ENCODE data around the gene HRC. TPM values are rescaled to one million over a fixed set of nuclear protein-coding genes. Genes with fewer than 3 reads are reported as not detected.

The HRC gene
- not detected in 2 replicates for polyA plus RNA-seq (2012; rRNA removed)
- polyA plus RNA-seq (2012; cell fraction: cytosol; rRNA removed), result 0.04 TPM in 1 of 2 replicates, not detected in the other
- 0.04 and 0.12 TPM in 2 replicates for polyA plus RNA-seq (2012; cell fraction: nucleus; rRNA removed)

- no peak within 1 kb of the TSS for H3K27ac ChIP-seq (ENCODE audit: low read depth in 2 of 2, low read length in 1 of 2)
- WGBS (ENCODE audit: low lambda C conversion rate), result 84% methylated on average over 17 of the region's 19 CpGs
- no peak within 1 kb of the TSS for H3K9ac ChIP-seq
- H3K9me2 ChIP-seq, result no peaks in the 10 kb centered on the region
- H3K4me3 ChIP-seq (ENCODE audit: low read depth in 2 of 2, low read length in 1 of 2), result no peak within 1 kb of the TSS
- ChIA-PET POLR2A (no interaction called here), CTCF (interaction anchor here (0.9 to 1.4 kb wide), 6 partner anchors 9 to 81 kb away, joined by 3 to 5 read pairs (median 3); no protein-coding TSS in a partner anchor)
- peaks cover 0 to 19% of the 10 kb centered on the region in 2 experiments; a peak in 1 of 4 replicates for H3K4me1 ChIP-seq (ENCODE audit: control insufficient read depth in 1 of 2, insufficient read depth in 2 of 2, low read depth in 1 of 2, low read length in 1 of 2)
- DNase-seq, result no peak
- H3K9me3 ChIP-seq, result no peaks in the 10 kb centered on the region
- H3K79me2 ChIP-seq (ENCODE audit: insufficient read depth), result peaks cover 23% of the 10 kb centered on the region
- H3F3A ChIP-seq (replicated peaks; ENCODE audit: insufficient read depth), result peaks cover 12% of the 10 kb centered on the region
- no peak within 1 kb of the TSS for H3K4me2 ChIP-seq
- no peak for TF ChIP-seq NFIC (IDR thresholded peaks at IDR 0.05; ENCODE audit: borderline replicate concordance)
- TF ChIP-seq RXRA (IDR thresholded peaks at IDR 0.05; ENCODE audit: borderline replicate concordance, low read depth), result no peak
- no peak for TF ChIP-seq TCF12 (IDR thresholded peaks at IDR 0.05)
- no peak for TF ChIP-seq FOSL2 (IDR thresholded peaks at IDR 0.05; ENCODE audit: borderline replicate concordance, low read depth)
- H4K20me1 ChIP-seq (ENCODE audit: insufficient read depth), result no peaks in the 10 kb centered on the region; the same call in 1 of the 2 replicates
- H2AFZ ChIP-seq (ENCODE audit: low read depth), result no peak within 1 kb of the TSS
- H3K27me3 ChIP-seq (ENCODE audit: insufficient read depth), result no peaks in the 10 kb centered on the region
- H3K36me3 ChIP-seq (replicated peaks in 1 of 2; ENCODE audit: control insufficient read depth in 1 of 2, insufficient read depth in 2 of 2, low read length in 1 of 2), result no peaks in the 10 kb centered on the region
Observed at GRCh38 chr19:49155005-49155819, at the start of gene HRC. Gene HRC (minus strand): TSS chr19:49155396. CDS start chr19:49155237, 159 bp downstream.

GRCh38 chr19:49201042-49201441 lies 45.8 kb upstream of the HRC start:
- Histone ChIP-seq H4K20me1 (ENCODE audit: insufficient read depth) (no peaks in the 10 kb centered on the region), H3K79me2 (ENCODE audit: insufficient read depth) (no peaks in the 10 kb centered on the region), H3K4me2 (no peak overlapping the region), H2AFZ (ENCODE audit: low read depth) (no peak overlapping the region), H3K27me3 (ENCODE audit: insufficient read depth) (no peaks in the 10 kb centered on the region), H3K9me2 (no peaks in the 10 kb centered on the region), H3K27ac (ENCODE audit: low read depth in 2 of 2, low read length in 1 of 2) (no peak overlapping the region), H3K4me1 (ENCODE audit: control insufficient read depth in 1 of 2, insufficient read depth in 2 of 2, low read depth in 1 of 2, low read length in 1 of 2) (no peaks in the 10 kb centered on the region; a peak in 1 of 4 replicates), H3K4me3 (ENCODE audit: low read depth in 2 of 2, low read length in 1 of 2) (no peak overlapping the region), H3F3A (replicated peaks; ENCODE audit: insufficient read depth) (peaks cover 28% of the 10 kb centered on the region), H3K9me3 (no peaks in the 10 kb centered on the region), H3K36me3 (replicated peaks in 1 of 2; ENCODE audit: control insufficient read depth in 1 of 2, insufficient read depth in 2 of 2, low read length in 1 of 2) (peaks cover 3 to 59% of the 10 kb centered on the region in 2 experiments), H3K9ac (no peak overlapping the region)
- TF ChIP-seq IRF3 (IDR thresholded peaks at IDR 0.05; ENCODE audit: low read depth, low read length) (no peak), EP300 (IDR thresholded peaks at IDR 0.05; ENCODE audit: borderline replicate concordance in 1 of 2, low read depth in 1 of 2, low read length in 1 of 2) (no peak)
- CTCF ChIA-PET, result interaction anchor here (2.8 kb wide), 1 partner anchor 103 kb away, joined by 8 read pairs; no protein-coding TSS in a partner anchor
- 93% methylated on average over 7 of the region's 7 CpGs for WGBS (ENCODE audit: low lambda C conversion rate)
- POLR2A ChIA-PET, result no interaction called here
- DNase-seq, result no peak

GRCh38 chr19:49200238-49200862 lies 45.2 kb upstream of the HRC start:
- Histone ChIP-seq H3F3A (replicated peaks; ENCODE audit: insufficient read depth) (peaks cover 28% of the 10 kb centered on the region), H3K36me3 (replicated peaks in 1 of 2; ENCODE audit: control insufficient read depth in 1 of 2, insufficient read depth in 2 of 2, low read length in 1 of 2) (peaks cover 3 to 52% of the 10 kb centered on the region in 2 experiments), H3K9me3 (no peaks in the 10 kb centered on the region), H3K4me1 (ENCODE audit: control insufficient read depth in 1 of 2, insufficient read depth in 2 of 2, low read depth in 1 of 2, low read length in 1 of 2) (no peaks in the 10 kb centered on the region; a peak in 1 of 4 replicates), H3K79me2 (ENCODE audit: insufficient read depth) (no peaks in the 10 kb centered on the region), H3K27ac (ENCODE audit: low read depth in 2 of 2, low read length in 1 of 2) (no peak overlapping the region), H3K27me3 (ENCODE audit: insufficient read depth) (no peaks in the 10 kb centered on the region), H3K9ac (no peak overlapping the region), H3K4me2 (no peak overlapping the region), H4K20me1 (ENCODE audit: insufficient read depth) (no peaks in the 10 kb centered on the region), H2AFZ (ENCODE audit: low read depth) (no peak overlapping the region), H3K4me3 (ENCODE audit: low read depth in 2 of 2, low read length in 1 of 2) (no peak overlapping the region), H3K9me2 (no peaks in the 10 kb centered on the region)
- ChIA-PET POLR2A (no interaction called here), CTCF (interaction anchor here (0.9 to 5.9 kb wide), 7 partner anchors 9 to 101 kb away, joined by 3 to 64 read pairs (median 26); partner anchors contain the start of gene LIN7B)
- TF ChIP-seq FOXM1 (IDR thresholded peaks at IDR 0.05; ENCODE audit: low read depth) (no peak), GATA2 (CRISPR knock-in tag; IDR thresholded peaks at IDR 0.05) (no peak), REST (IDR thresholded peaks at IDR 0.05; ENCODE audit: low read depth, low read length) (no peak), MXI1 (IDR thresholded peaks at IDR 0.05; ENCODE audit: low read depth, low read length) (no peak), FOXJ3 (CRISPR knock-in tag; IDR thresholded peaks at IDR 0.05) (no peak)
- WGBS (ENCODE audit: low lambda C conversion rate), result 86% methylated on average over 27 of the region's 29 CpGs
- DNase-seq, result peak; percentile 77
